IMR-90 (cell line): ENCODE data around the gene TMEM120A. TPM values are rescaled to one million over a fixed set of nuclear protein-coding genes. Genes with fewer than 3 reads are reported as not detected.

Experiments
- ATAC-seq: fragments of 200-7000 bp; cut with Tn5 transposase; 2 replicates; pipeline ENCODE4 v1.9.1; 2020; ENCODE audit warnings: low read depth, mild to moderate bottlenecking, moderate library complexity
- BruUV-seq: library from RNA; stranded (reverse); fragments of 400-500 nt; replicated peaks from 2 replicates; lab custom pipeline; 2021; lab: Mats Ljungman, UMichigan
- CTCF ChIA-PET: fragments of 300-600 bp; formaldehyde crosslinking; extraction: SDS; loops from one replicate; lab custom pipeline; 2021; ENCODE audit warnings: antibody characterized with exemption; lab: Yijun Ruan, JAX
- POLR2A ChIA-PET: fragments of 300-600 bp; sonication (Branson Sonifier 250); formaldehyde crosslinking; loops from one replicate; lab custom pipeline; 2022; ENCODE audit warnings: antibody characterized with exemption; ENCODE audit not compliant: unreplicated experiment; lab: Charles Lee
- DNase-seq: peaks from one replicate; pipeline ENCODE4 v3.0.0; 2013
- H2AFZ ChIP-seq: replicated peaks from 2 replicates; pipeline ENCODE3; 2013; ENCODE audit warnings: low read length, mild to moderate bottlenecking; ENCODE audit not compliant: poor library complexity
- H2AK5ac ChIP-seq: 2 replicates; pipeline ENCODE4 v1.6.1; 2013; ENCODE audit warnings: low read depth, low read length, inconsistent platforms
- H2AK9ac ChIP-seq: replicated peaks from 2 replicates; pipeline ENCODE3; 2013; ENCODE audit warnings: mild to moderate bottlenecking, low read depth, low read length, moderate library complexity; ENCODE audit not compliant: poor library complexity
- H2BK120ac ChIP-seq: 2 replicates; pipeline ENCODE4 v1.6.1; 2013; ENCODE audit warnings: low read depth, low read length, inconsistent platforms
- H2BK15ac ChIP-seq: 3 replicates; pipeline ENCODE4 v1.6.1; 2013; ENCODE audit warnings: low read depth, low read length, inconsistent platforms
- H2BK20ac ChIP-seq: 2 replicates; pipeline ENCODE4 v1.6.1; 2013; ENCODE audit warnings: low read depth, mild to moderate bottlenecking, inconsistent platforms, low read length, moderate library complexity
- H2BK5ac ChIP-seq: 2 replicates; pipeline ENCODE4 v1.6.1; 2013; ENCODE audit warnings: mild to moderate bottlenecking, low read depth, low read length, inconsistent platforms; ENCODE audit not compliant: poor library complexity, severe bottlenecking
- H3K14ac ChIP-seq: replicated peaks from 2 replicates; pipeline ENCODE4 v1.6.1; 2013; ENCODE audit warnings: low read depth, low read length, inconsistent platforms
- H3K18ac ChIP-seq: 2 replicates; pipeline ENCODE4 v1.6.1; 2013; ENCODE audit warnings: low read depth, low read length, control low read depth
- H3K23ac ChIP-seq: 2 replicates; pipeline ENCODE4 v1.6.1; 2013; ENCODE audit warnings: low read depth, low read length, inconsistent platforms
- H3K27ac ChIP-seq: 2 replicates; pipeline ENCODE4 v1.5.1; 2013; ENCODE audit warnings: mild to moderate bottlenecking, control low read depth, low read length; ENCODE audit not compliant: insufficient read depth
- H3K27me3 ChIP-seq: 2 replicates; pipeline ENCODE4 v1.6.1; 2013; ENCODE audit warnings: low read length; ENCODE audit not compliant: control insufficient read depth, insufficient read depth
- H3K36me3 ChIP-seq: 2 replicates; pipeline ENCODE4 v1.6.1; 2013; ENCODE audit warnings: low read length, mixed read lengths; ENCODE audit not compliant: control insufficient read depth, insufficient read depth
- H3K4ac ChIP-seq: 2 replicates; pipeline ENCODE4 v1.6.1; 2013; ENCODE audit warnings: low read depth, low read length, inconsistent platforms
- H3K4me1 ChIP-seq: 2 replicates; pipeline ENCODE4 v1.6.1; 2013; ENCODE audit warnings: low read length, mixed read lengths; ENCODE audit not compliant: control insufficient read depth, insufficient read depth
- H3K4me2 ChIP-seq: 2 replicates; pipeline ENCODE4 v1.6.1; 2013; ENCODE audit warnings: low read depth, mild to moderate bottlenecking, control low read depth, low read length, moderate library complexity
- H3K4me3 ChIP-seq: 2 replicates; pipeline ENCODE4 v1.5.1; 2013; ENCODE audit warnings: low read depth, mild to moderate bottlenecking, control low read depth, low read length, moderate library complexity; ENCODE audit not compliant: insufficient read depth
- H3K56ac ChIP-seq: 2 replicates; pipeline ENCODE4 v1.6.1; 2013; ENCODE audit warnings: low read length, inconsistent platforms; ENCODE audit not compliant: insufficient read depth; ENCODE audit errors: extremely low read depth
- H3K79me1 ChIP-seq, 2 experiments: 2 replicates each; pipeline ENCODE4 v1.6.1; 2013; ENCODE audit warnings: low read length in 2 of 2, inconsistent platforms in 1 of 2, low read depth in 1 of 2
- H3K9ac ChIP-seq: 2 replicates; pipeline ENCODE4 v1.6.1; 2013; ENCODE audit warnings: low read depth, low read length, control low read depth
- H3K9me1 ChIP-seq: 2 replicates; pipeline ENCODE4 v1.6.1; 2013; ENCODE audit warnings: low read length, inconsistent platforms; ENCODE audit not compliant: insufficient read depth
- H3K9me3 ChIP-seq: 2 replicates; pipeline ENCODE4 v1.6.1; 2013; ENCODE audit warnings: low read length; ENCODE audit not compliant: control insufficient read depth, insufficient read depth
- H4K20me1 ChIP-seq: 2 replicates; pipeline ENCODE4 v1.6.1; 2013; ENCODE audit warnings: low read length, inconsistent platforms; ENCODE audit not compliant: insufficient read depth
- H4K5ac ChIP-seq: 2 replicates; pipeline ENCODE4 v1.6.1; 2013; ENCODE audit warnings: mild to moderate bottlenecking, low read depth, low read length, control low read depth
- H4K8ac ChIP-seq, 2 experiments: 2 replicates each; pipeline ENCODE4 v1.6.1; 2013; ENCODE audit warnings: low read depth in 2 of 2, low read length in 2 of 2, control low read depth in 1 of 2, inconsistent platforms in 1 of 2
- H4K91ac ChIP-seq: 2 replicates; pipeline ENCODE4 v1.6.1; 2013; ENCODE audit warnings: low read depth, low read length, inconsistent platforms; ENCODE audit not compliant: insufficient read depth
- FOS ChIP-seq: fragments of 150-350 bp; IDR thresholded peaks from 2 replicates; pipeline ENCODE4 v1.6.1; 2016; ENCODE audit warnings: low read depth, low read length
- MAZ ChIP-seq: IDR thresholded peaks from 2 replicates; pipeline ENCODE4 v1.6.1; 2012; ENCODE audit warnings: low read depth, mild to moderate bottlenecking, low read length, improper control_type of control experiment, moderate library complexity, borderline replicate concordance
- NFE2L2 ChIP-seq: fragments of 150-350 bp; IDR thresholded peaks from 2 replicates; pipeline ENCODE4 v1.6.1; 2016; ENCODE audit warnings: low read depth, mild to moderate bottlenecking, low read length
- RCOR1 ChIP-seq: IDR thresholded peaks from 2 replicates; pipeline ENCODE4 v1.6.1; 2012; ENCODE audit warnings: mild to moderate bottlenecking, low read length, improper control_type of control experiment; ENCODE audit not compliant: insufficient replicate concordance
- RFX5 ChIP-seq: IDR thresholded peaks from 2 replicates; pipeline ENCODE4 v1.8.0; 2012; ENCODE audit warnings: low read depth, mild to moderate bottlenecking, low read length, moderate library complexity
- WGBS, 2 experiments: methylation state at CpG; one replicate each; pipeline versions ENCODE4 v1.1.5 to v1.1.7; 2013; ENCODE audit warnings: missing lambda C conversion rate in 2 of 2; ENCODE audit not compliant: insufficient read length in 1 of 2; ENCODE audit errors: extremely low coverage in 2 of 2; 5-methylcytosine and 5-hydroxymethylcytosine counted together
- dilution Hi-C: fragments of 300-500 bp; cut with HindIII; formaldehyde crosslinking; loops from one replicate; pipeline ENCODE4 v1.14.3; 2018; ENCODE audit warnings: low sequenced_read_pairs; ENCODE audit not compliant: unreplicated experiment
- in situ Hi-C: fragments of 300-500 bp; cut with MboI; formaldehyde crosslinking; loops from 3 replicates; pipeline ENCODE4 v1.14.3; 2019; ENCODE audit warnings: low sequenced_read_pairs, inconsistent platforms, mixed read lengths
- intact Hi-C: fragments of 100-400 bp; cut with micrococcal nuclease; formaldehyde crosslinking; loops from 2 replicates; pipeline ENCODE4 v1.10.0; 2022
- polyA plus RNA-seq, 3 experiments: library from polyadenylated mRNA; depleted of rRNA; stranded (reverse); fragments of >200 nt; gene quantifications; 2 replicates each; pipeline ENCODE4 v1.2.3, GENCODE V29; 2012; ENCODE audit warnings: low replicate concordance in 1 of 3
- total RNA-seq: library from RNA; depleted of rRNA; stranded (reverse); fragments of >200 nt; gene quantifications from 2 replicates; pipeline ENCODE4 v1.2.3, GENCODE V29; 2012
- TF ChIP-seq, protein P1 (sequence below): fragments of 150-350 bp; IDR thresholded peaks from 2 replicates; pipeline ENCODE4 v1.6.1; 2017; ENCODE audit warnings: mild to moderate bottlenecking, antibody characterized with exemption, low read length, low read depth
- TF ChIP-seq, protein P2 (sequence below): fragments of 150-350 bp; IDR thresholded peaks from 2 replicates; pipeline ENCODE4 v1.6.1; 2016; ENCODE audit warnings: low read depth, mild to moderate bottlenecking, low read length, moderate library complexity, borderline replicate concordance

TMEM120A gene
- total and polyA plus RNA-seq, 2 of the 4 experiments (the other 2 are of a cell fraction), result 32.1 to 39.3 TPM

DNA sequence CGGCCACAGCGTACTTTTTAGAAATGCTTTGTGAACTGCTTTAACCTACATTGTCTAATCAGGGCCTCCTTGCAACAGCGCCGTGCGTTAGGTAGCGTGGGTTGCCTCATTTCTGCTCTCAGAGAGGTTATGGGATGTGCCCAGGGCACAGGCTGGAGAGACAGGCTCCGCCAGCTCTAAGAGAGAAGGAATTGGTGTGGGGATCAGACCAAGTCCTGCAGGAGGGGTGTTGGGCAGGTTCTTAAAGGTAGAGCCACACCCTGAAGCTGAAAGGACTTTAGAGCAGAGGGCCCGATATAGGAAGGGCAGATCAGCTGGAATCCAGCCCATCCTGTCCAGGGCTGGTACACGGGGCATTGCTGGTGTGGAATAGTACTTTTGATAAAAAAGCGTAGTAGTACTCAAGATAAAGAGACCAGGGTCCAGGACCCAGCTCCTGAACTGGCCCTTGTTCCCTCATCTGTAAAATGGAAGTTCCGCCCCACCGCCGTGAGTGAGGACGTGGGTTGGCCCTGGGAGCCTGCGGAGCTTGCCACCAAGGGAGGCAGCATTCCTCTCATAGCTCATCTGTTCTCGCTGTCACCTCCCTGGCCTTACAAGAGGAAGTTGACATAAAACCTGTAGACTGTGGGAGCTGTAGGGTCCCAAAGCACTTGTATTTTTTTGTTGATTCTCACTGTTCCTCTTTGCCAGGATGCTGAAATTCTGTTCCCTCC is 37.2 kb downstream of the TMEM120A start:
- no peak overlapping the region for H3K4me3 ChIP-seq
- no peak overlapping the region for H3K9ac ChIP-seq
- DNase-seq, result no peak
- no peak overlapping the region for H3K14ac ChIP-seq
- no peak overlapping the region for H3K27ac ChIP-seq
- H2AFZ ChIP-seq, result no peak overlapping the region
- H2BK20ac ChIP-seq, result peak overlapping the region; percentile 26; the same call in 1 of the 2 replicates
- H3K56ac ChIP-seq, result no peak overlapping the region
- H3K27me3 ChIP-seq, result no peaks in the 10 kb centered on the region
- no TSS peak for BruUV-seq
- no peak overlapping the region for H3K23ac ChIP-seq
- POLR2A ChIA-PET, result no interaction called here
- H4K20me1 ChIP-seq, result no peaks in the 10 kb centered on the region
- intact Hi-C loops, result no loop called here
- peak overlapping the region; percentile 5; the same call in 1 of the 2 replicates for H3K4ac ChIP-seq
- no peak overlapping the region for H4K5ac ChIP-seq
- CTCF ChIA-PET, result no interaction called here
- H3K4me1 ChIP-seq, result 0 out of 2 replicates have a peak, but pooled peaks cover 7% of the 10 kb centered on the region
- dilution Hi-C loops, result no loop called here
- ATAC-seq, result no peak; the same call in 1 of the 2 replicates
- TF ChIP-seq RFX5 (no peak), MAZ (no peak), FOS (no peak), NFE2L2 (no peak), RCOR1 (no peak)
- TF ChIP-seq, protein P1, sequence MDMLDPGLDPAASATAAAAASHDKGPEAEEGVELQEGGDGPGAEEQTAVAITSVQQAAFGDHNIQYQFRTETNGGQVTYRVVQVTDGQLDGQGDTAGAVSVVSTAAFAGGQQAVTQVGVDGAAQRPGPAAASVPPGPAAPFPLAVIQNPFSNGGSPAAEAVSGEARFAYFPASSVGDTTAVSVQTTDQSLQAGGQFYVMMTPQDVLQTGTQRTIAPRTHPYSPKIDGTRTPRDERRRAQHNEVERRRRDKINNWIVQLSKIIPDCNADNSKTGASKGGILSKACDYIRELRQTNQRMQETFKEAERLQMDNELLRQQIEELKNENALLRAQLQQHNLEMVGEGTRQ, result no peak
- TF ChIP-seq, protein P2, sequence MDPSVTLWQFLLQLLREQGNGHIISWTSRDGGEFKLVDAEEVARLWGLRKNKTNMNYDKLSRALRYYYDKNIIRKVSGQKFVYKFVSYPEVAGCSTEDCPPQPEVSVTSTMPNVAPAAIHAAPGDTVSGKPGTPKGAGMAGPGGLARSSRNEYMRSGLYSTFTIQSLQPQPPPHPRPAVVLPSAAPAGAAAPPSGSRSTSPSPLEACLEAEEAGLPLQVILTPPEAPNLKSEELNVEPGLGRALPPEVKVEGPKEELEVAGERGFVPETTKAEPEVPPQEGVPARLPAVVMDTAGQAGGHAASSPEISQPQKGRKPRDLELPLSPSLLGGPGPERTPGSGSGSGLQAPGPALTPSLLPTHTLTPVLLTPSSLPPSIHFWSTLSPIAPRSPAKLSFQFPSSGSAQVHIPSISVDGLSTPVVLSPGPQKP, result no peak
- H4K8ac ChIP-seq, result peak overlapping the region in 1 of 2 experiments; percentile 28; a peak in 1 of 4 replicates
- H3K18ac ChIP-seq, result no peak overlapping the region
- H4K91ac ChIP-seq, result no peak overlapping the region
- H3K79me1 ChIP-seq, result peaks cover 0 to 45% of the 10 kb centered on the region in 2 experiments; a peak in 2 of 4 replicates
- H3K36me3 ChIP-seq, result peaks cover 35% of the 10 kb centered on the region
- no peak overlapping the region for H2BK5ac ChIP-seq
- H2BK120ac ChIP-seq, result no peak overlapping the region
- in situ Hi-C loops, result no loop called here
- no peak overlapping the region for H3K4me2 ChIP-seq
- H2AK5ac ChIP-seq, result no peak overlapping the region; the same call in 1 of the 2 replicates
- H2BK15ac ChIP-seq, result no peak overlapping the region; the same call in 2 of the 3 replicates
- peak overlapping the region; percentile 15 for H2AK9ac ChIP-seq
- H3K9me3 ChIP-seq, result no peaks in the 10 kb centered on the region
- H3K9me1 ChIP-seq, result peaks cover 10% of the 10 kb centered on the region; the same call in 1 of the 2 replicates
- WGBS, 2 experiments, result 90% methylated on average over 4 of the region's 16 CpGs; no CpG with 5 or more reads in 1 of the 2 experiments
